IMR-90 (cell line): ENCODE measurements around the gene IQSEC3. TPM values are rescaled to one million over a fixed set of nuclear protein-coding genes. Genes with fewer than 3 reads are reported as not detected.

Experiments
- ATAC-seq: fragments of 200-7000 bp; cut with Tn5 transposase; 2 replicates; pipeline ENCODE4 v1.9.1; 2020; ENCODE audit warnings: low read depth, mild to moderate bottlenecking, moderate library complexity
- BruUV-seq: library from RNA; stranded (reverse); fragments of 400-500 nt; replicated peaks from 2 replicates; lab custom pipeline; 2021; lab: Mats Ljungman, UMichigan
- CTCF ChIA-PET: fragments of 300-600 bp; formaldehyde crosslinking; extraction: SDS; loops from one replicate; lab custom pipeline; 2021; ENCODE audit warnings: antibody characterized with exemption; lab: Yijun Ruan, JAX
- POLR2A ChIA-PET: fragments of 300-600 bp; sonication (Branson Sonifier 250); formaldehyde crosslinking; loops from one replicate; lab custom pipeline; 2022; ENCODE audit warnings: antibody characterized with exemption; ENCODE audit not compliant: unreplicated experiment; lab: Charles Lee
- DNase-seq: peaks from one replicate; pipeline ENCODE4 v3.0.0; 2013
- H2AFZ ChIP-seq: replicated peaks from 2 replicates; pipeline ENCODE3; 2013; ENCODE audit warnings: low read length, mild to moderate bottlenecking; ENCODE audit not compliant: poor library complexity
- H2AK5ac ChIP-seq: 2 replicates; pipeline ENCODE4 v1.6.1; 2013; ENCODE audit warnings: low read depth, low read length, inconsistent platforms
- H2AK9ac ChIP-seq: replicated peaks from 2 replicates; pipeline ENCODE3; 2013; ENCODE audit warnings: mild to moderate bottlenecking, low read depth, low read length, moderate library complexity; ENCODE audit not compliant: poor library complexity
- H2BK120ac ChIP-seq: 2 replicates; pipeline ENCODE4 v1.6.1; 2013; ENCODE audit warnings: low read depth, low read length, inconsistent platforms
- H2BK15ac ChIP-seq: 3 replicates; pipeline ENCODE4 v1.6.1; 2013; ENCODE audit warnings: low read depth, low read length, inconsistent platforms
- H2BK20ac ChIP-seq: 2 replicates; pipeline ENCODE4 v1.6.1; 2013; ENCODE audit warnings: low read depth, mild to moderate bottlenecking, inconsistent platforms, low read length, moderate library complexity
- H2BK5ac ChIP-seq: 2 replicates; pipeline ENCODE4 v1.6.1; 2013; ENCODE audit warnings: mild to moderate bottlenecking, low read depth, low read length, inconsistent platforms; ENCODE audit not compliant: poor library complexity, severe bottlenecking
- H3K14ac ChIP-seq: replicated peaks from 2 replicates; pipeline ENCODE4 v1.6.1; 2013; ENCODE audit warnings: low read depth, low read length, inconsistent platforms
- H3K18ac ChIP-seq: 2 replicates; pipeline ENCODE4 v1.6.1; 2013; ENCODE audit warnings: low read depth, low read length, control low read depth
- H3K23ac ChIP-seq: 2 replicates; pipeline ENCODE4 v1.6.1; 2013; ENCODE audit warnings: low read depth, low read length, inconsistent platforms
- H3K27ac ChIP-seq: 2 replicates; pipeline ENCODE4 v1.5.1; 2013; ENCODE audit warnings: mild to moderate bottlenecking, control low read depth, low read length; ENCODE audit not compliant: insufficient read depth
- H3K27me3 ChIP-seq: 2 replicates; pipeline ENCODE4 v1.6.1; 2013; ENCODE audit warnings: low read length; ENCODE audit not compliant: control insufficient read depth, insufficient read depth
- H3K36me3 ChIP-seq: 2 replicates; pipeline ENCODE4 v1.6.1; 2013; ENCODE audit warnings: low read length, mixed read lengths; ENCODE audit not compliant: control insufficient read depth, insufficient read depth
- H3K4ac ChIP-seq: 2 replicates; pipeline ENCODE4 v1.6.1; 2013; ENCODE audit warnings: low read depth, low read length, inconsistent platforms
- H3K4me1 ChIP-seq: 2 replicates; pipeline ENCODE4 v1.6.1; 2013; ENCODE audit warnings: low read length, mixed read lengths; ENCODE audit not compliant: control insufficient read depth, insufficient read depth
- H3K4me2 ChIP-seq: 2 replicates; pipeline ENCODE4 v1.6.1; 2013; ENCODE audit warnings: low read depth, mild to moderate bottlenecking, control low read depth, low read length, moderate library complexity
- H3K4me3 ChIP-seq: 2 replicates; pipeline ENCODE4 v1.5.1; 2013; ENCODE audit warnings: low read depth, mild to moderate bottlenecking, control low read depth, low read length, moderate library complexity; ENCODE audit not compliant: insufficient read depth
- H3K56ac ChIP-seq: 2 replicates; pipeline ENCODE4 v1.6.1; 2013; ENCODE audit warnings: low read length, inconsistent platforms; ENCODE audit not compliant: insufficient read depth; ENCODE audit errors: extremely low read depth
- H3K79me1 ChIP-seq, 2 experiments: 2 replicates each; pipeline ENCODE4 v1.6.1; 2013; ENCODE audit warnings: low read length in 2 of 2, inconsistent platforms in 1 of 2, low read depth in 1 of 2
- H3K9ac ChIP-seq: 2 replicates; pipeline ENCODE4 v1.6.1; 2013; ENCODE audit warnings: low read depth, low read length, control low read depth
- H3K9me1 ChIP-seq: 2 replicates; pipeline ENCODE4 v1.6.1; 2013; ENCODE audit warnings: low read length, inconsistent platforms; ENCODE audit not compliant: insufficient read depth
- H3K9me3 ChIP-seq: 2 replicates; pipeline ENCODE4 v1.6.1; 2013; ENCODE audit warnings: low read length; ENCODE audit not compliant: control insufficient read depth, insufficient read depth
- H4K20me1 ChIP-seq: 2 replicates; pipeline ENCODE4 v1.6.1; 2013; ENCODE audit warnings: low read length, inconsistent platforms; ENCODE audit not compliant: insufficient read depth
- H4K5ac ChIP-seq: 2 replicates; pipeline ENCODE4 v1.6.1; 2013; ENCODE audit warnings: mild to moderate bottlenecking, low read depth, low read length, control low read depth
- H4K8ac ChIP-seq, 2 experiments: 2 replicates each; pipeline ENCODE4 v1.6.1; 2013; ENCODE audit warnings: low read depth in 2 of 2, low read length in 2 of 2, control low read depth in 1 of 2, inconsistent platforms in 1 of 2
- H4K91ac ChIP-seq: 2 replicates; pipeline ENCODE4 v1.6.1; 2013; ENCODE audit warnings: low read depth, low read length, inconsistent platforms; ENCODE audit not compliant: insufficient read depth
- POLR2A ChIP-seq: IDR thresholded peaks from 2 replicates; pipeline ENCODE4 v1.6.1; 2012; ENCODE audit warnings: mild to moderate bottlenecking, low read depth, low read length
- RCOR1 ChIP-seq: IDR thresholded peaks from 2 replicates; pipeline ENCODE4 v1.6.1; 2012; ENCODE audit warnings: mild to moderate bottlenecking, low read length, improper control_type of control experiment; ENCODE audit not compliant: insufficient replicate concordance
- SMC3 ChIP-seq: fragments of 150-350 bp; IDR thresholded peaks from 2 replicates; pipeline ENCODE4 v1.6.1; 2016; ENCODE audit warnings: low read depth, mild to moderate bottlenecking, antibody characterized with exemption, low read length, moderate library complexity
- WGBS, 2 experiments: methylation state at CpG; one replicate each; pipeline versions ENCODE4 v1.1.5 to v1.1.7; 2013; ENCODE audit warnings: missing lambda C conversion rate in 2 of 2; ENCODE audit not compliant: insufficient read length in 1 of 2; ENCODE audit errors: extremely low coverage in 2 of 2; 5-methylcytosine and 5-hydroxymethylcytosine counted together
- dilution Hi-C: fragments of 300-500 bp; cut with HindIII; formaldehyde crosslinking; loops from one replicate; pipeline ENCODE4 v1.14.3; 2018; ENCODE audit warnings: low sequenced_read_pairs; ENCODE audit not compliant: unreplicated experiment
- in situ Hi-C: fragments of 300-500 bp; cut with MboI; formaldehyde crosslinking; loops from 3 replicates; pipeline ENCODE4 v1.14.3; 2019; ENCODE audit warnings: low sequenced_read_pairs, inconsistent platforms, mixed read lengths
- intact Hi-C: fragments of 100-400 bp; cut with micrococcal nuclease; formaldehyde crosslinking; loops from 2 replicates; pipeline ENCODE4 v1.10.0; 2022
- polyA plus RNA-seq, 3 experiments: library from polyadenylated mRNA; depleted of rRNA; stranded (reverse); fragments of >200 nt; gene quantifications; 2 replicates each; pipeline ENCODE4 v1.2.3, GENCODE V29; 2012; ENCODE audit warnings: low replicate concordance in 1 of 3
- total RNA-seq: library from RNA; depleted of rRNA; stranded (reverse); fragments of >200 nt; gene quantifications from 2 replicates; pipeline ENCODE4 v1.2.3, GENCODE V29; 2012

IQSEC3 gene
- total and polyA plus RNA-seq, 2 of the 4 experiments (the other 2 are of a cell fraction) = 0.10 TPM; not detected in 1

- H3K9me3 ChIP-seq = no peaks in the 10 kb centered on the region
- no peak overlapping the region for H3K56ac ChIP-seq
- H2BK120ac ChIP-seq = no peak overlapping the region
- no peak overlapping the region for H3K18ac ChIP-seq
- no peaks in the 10 kb centered on the region for H3K9me1 ChIP-seq
- no peaks in the 10 kb centered on the region for H3K79me1 ChIP-seq
- 55% methylated on average over 12 of the region's 22 CpGs; no CpG with 5 or more reads in 1 of the 2 experiments for WGBS, 2 experiments
- H3K27ac ChIP-seq = no peak overlapping the region
- peak overlapping the region; percentile 19 for H2AFZ ChIP-seq
- no peak overlapping the region for H2BK15ac ChIP-seq
- no peak overlapping the region for H4K5ac ChIP-seq
- H3K23ac ChIP-seq = no peak overlapping the region
- no peak overlapping the region for H3K4me3 ChIP-seq
- H3K4me1 ChIP-seq = peaks cover 2% of the 10 kb centered on the region; the same call in 1 of the 2 replicates
- H3K4ac ChIP-seq = no peak overlapping the region
- no peak overlapping the region for H2AK9ac ChIP-seq
- no peak overlapping the region for H2AK5ac ChIP-seq
- no peak overlapping the region for H2BK5ac ChIP-seq
- ChIA-PET POLR2A (no interaction called here), CTCF (interaction anchor here (0.6 kb wide), 1 partner anchor 137 kb away, joined by 4 read pairs; no protein-coding TSS in a partner anchor)
- H3K4me2 ChIP-seq = no peak overlapping the region
- in situ Hi-C loops = no loop called here
- no TSS peak for BruUV-seq
- no peak for TF ChIP-seq RCOR1
- no peak for TF ChIP-seq SMC3
- no peak for TF ChIP-seq POLR2A
- H4K91ac ChIP-seq = no peak overlapping the region
- H4K8ac ChIP-seq = no peak overlapping the region
- no peaks in the 10 kb centered on the region for H3K36me3 ChIP-seq
- no peak; the same call in none of the 2 replicates for ATAC-seq
- intact Hi-C loops = no loop called here
- peaks cover 72% of the 10 kb centered on the region for H3K27me3 ChIP-seq
- H3K9ac ChIP-seq = no peak overlapping the region
- dilution Hi-C loops = no loop called here
- peak; percentile 6 for DNase-seq
- no peak overlapping the region for H3K14ac ChIP-seq
- no peaks in the 10 kb centered on the region; the same call in 1 of the 2 replicates for H4K20me1 ChIP-seq
- no peak overlapping the region for H2BK20ac ChIP-seq
Measured at GRCh38 chr12:212715-213526, 146.4 kb downstream of the IQSEC3 start.
